NK-92 treated with Interleukin-12 subunit alpha and Interleukin-12 subunit beta, amount 100 ng/mL, for 24 hours (cell line): ENCODE results near the gene SLCO1B1.
"Not testable (repeated sequence)": the region's sequence is repeated elsewhere in the genome, so short reads cannot be mapped to it uniquely, and the experiment has no call there.

Experiments used
- DNase-seq: peaks from one replicate; lab custom pipeline; 2025; lab: John Stamatoyannopoulos, UW

The SLCO1B1 gene, protein sequence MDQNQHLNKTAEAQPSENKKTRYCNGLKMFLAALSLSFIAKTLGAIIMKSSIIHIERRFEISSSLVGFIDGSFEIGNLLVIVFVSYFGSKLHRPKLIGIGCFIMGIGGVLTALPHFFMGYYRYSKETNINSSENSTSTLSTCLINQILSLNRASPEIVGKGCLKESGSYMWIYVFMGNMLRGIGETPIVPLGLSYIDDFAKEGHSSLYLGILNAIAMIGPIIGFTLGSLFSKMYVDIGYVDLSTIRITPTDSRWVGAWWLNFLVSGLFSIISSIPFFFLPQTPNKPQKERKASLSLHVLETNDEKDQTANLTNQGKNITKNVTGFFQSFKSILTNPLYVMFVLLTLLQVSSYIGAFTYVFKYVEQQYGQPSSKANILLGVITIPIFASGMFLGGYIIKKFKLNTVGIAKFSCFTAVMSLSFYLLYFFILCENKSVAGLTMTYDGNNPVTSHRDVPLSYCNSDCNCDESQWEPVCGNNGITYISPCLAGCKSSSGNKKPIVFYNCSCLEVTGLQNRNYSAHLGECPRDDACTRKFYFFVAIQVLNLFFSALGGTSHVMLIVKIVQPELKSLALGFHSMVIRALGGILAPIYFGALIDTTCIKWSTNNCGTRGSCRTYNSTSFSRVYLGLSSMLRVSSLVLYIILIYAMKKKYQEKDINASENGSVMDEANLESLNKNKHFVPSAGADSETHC

DNA sequence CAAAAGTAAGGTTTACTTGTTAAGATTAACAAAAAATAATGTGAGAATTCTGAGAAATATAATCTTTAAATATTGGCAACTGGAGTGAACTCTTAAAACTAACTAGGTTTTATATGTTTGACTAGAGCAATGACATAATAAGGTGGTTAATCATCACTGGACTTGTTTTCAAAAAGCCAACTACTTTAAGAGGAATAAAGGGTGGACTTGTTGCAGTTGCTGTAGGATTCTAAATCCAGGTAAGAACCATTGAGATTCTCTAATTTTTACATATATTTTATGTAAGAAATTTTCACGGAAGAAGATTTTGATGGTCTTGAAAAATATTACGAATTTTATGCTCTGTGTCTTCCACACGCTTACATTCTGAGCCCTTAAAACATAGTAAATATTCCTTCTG is at the start of gene SLCO1B1:
TSS of gene SLCO1B1 (plus strand) at position 197 of the 400 bp plus-strand sequence. CDS start 10,381 bp downstream, outside the sequence.
- no peak for DNase-seq

DNA sequence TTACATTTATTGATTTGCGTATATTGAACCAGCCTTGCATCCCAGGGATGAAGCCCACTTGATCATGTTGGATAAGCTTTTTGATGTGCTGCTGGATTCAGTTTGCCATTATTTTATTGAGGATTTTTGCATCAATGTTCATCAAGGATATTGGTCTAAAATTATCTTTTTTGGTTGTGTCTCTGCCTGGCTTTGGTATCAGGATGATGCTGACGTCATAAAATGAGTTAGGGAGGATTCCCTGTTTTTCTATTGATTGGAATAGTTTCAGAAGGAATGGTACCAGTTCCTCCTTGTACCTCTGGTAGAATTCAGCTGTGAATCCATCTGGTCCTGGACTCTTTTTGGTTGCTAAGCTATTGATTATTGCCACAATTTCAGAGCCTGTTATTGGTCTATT is 46.2 kb upstream of the SLCO1B1 start:
- DNase-seq, result not testable (repeated sequence)

DNA sequence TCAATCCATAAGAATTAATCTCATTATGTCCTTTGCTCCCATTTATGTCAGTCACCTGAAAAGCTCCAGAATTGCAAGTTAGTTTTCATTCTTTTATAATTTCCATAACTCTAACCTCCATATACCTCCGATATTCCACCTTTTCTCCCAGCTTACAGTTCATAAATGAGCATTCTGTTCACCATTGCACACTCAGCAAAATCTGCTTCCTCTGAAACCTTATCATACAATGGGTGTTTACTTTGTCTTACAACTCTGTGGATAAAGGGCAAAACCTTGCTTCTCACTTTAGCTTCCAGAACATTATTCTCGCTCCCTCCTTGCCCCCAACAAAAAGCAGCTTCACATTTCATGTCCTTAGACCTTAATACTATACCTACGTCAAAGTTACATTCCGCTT is 19.3 kb upstream of the SLCO1B1 start:
- no peak for DNase-seq

DNA sequence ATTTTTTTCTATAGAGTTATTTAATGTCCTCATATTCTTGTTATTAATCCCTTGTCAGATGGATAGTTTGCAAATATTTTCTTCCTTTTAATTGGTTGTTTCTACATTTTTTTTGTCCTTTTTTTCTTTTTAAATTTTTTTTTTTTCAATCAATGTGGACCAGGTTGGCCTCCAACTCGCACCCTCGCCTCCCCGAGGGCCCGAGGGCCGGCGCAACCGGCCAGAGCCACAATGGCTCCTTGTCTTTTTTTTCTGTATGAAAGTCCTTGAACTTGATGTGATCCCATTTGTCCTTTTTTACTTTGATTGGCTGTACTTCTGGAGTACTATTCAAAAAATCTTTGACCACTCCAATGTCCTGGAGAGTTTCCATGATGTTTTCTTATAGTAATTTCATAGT is 17.7 kb upstream of the SLCO1B1 start:
- no peak for DNase-seq

DNA sequence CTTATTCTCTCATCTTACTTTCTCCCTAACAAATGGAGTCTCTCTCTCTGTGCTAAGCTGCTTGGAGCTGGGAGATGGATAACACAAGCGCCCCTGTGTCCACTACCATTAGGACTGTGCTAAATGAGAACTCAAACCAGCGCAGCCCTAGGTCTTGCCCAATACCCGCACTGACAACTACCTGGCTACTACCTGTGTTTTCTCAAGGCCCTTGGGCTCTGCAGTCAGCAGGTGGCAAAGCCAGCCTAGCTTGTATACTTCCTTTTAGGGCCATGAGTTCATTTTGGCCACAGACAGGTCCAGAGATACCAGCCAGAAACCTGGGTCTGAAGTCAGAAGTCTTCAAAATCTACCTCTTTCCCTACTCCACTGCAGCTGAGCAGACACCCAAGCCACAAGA is 13.0 kb upstream of the SLCO1B1 start:
- no peak for DNase-seq

DNA sequence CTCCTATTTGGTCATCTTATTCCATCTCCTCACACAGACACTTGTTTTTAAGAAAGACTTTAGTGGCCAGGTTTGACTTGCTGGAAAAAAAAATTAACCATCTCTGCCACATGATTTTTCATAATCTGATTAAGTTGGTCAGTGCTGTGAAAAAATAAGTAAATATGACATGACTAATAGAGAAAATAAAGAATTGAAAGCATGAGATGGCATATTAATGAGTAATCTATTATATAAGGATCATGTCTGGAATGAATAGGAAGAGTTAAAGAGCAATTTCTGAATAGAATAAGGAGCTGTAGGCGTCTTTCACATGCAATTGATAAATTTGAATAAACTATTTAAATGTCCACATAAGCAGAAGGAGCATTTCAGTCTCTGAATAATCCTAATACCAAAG is 12.2 kb upstream of the SLCO1B1 start:
- no peak for DNase-seq

DNA sequence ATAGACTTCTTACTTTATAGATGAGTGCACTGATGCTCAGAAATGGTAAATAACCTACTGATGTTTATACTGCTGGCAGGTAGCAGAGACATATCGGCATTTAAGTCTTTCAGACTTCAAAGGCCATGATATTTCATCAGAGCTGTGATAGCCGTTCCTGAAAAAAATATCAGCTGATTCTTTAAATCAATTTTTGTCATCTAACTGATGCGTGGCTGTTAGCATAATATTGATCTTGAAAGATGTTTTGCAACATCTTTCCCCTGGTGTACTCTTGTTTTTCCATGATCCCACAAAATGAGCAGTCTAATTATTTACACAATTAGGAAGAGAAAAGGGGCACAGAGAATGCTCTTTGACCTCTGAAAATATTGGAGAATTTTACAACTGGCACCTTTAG is 1.6 kb upstream of the SLCO1B1 start:
- DNase-seq, result no peak

DNA sequence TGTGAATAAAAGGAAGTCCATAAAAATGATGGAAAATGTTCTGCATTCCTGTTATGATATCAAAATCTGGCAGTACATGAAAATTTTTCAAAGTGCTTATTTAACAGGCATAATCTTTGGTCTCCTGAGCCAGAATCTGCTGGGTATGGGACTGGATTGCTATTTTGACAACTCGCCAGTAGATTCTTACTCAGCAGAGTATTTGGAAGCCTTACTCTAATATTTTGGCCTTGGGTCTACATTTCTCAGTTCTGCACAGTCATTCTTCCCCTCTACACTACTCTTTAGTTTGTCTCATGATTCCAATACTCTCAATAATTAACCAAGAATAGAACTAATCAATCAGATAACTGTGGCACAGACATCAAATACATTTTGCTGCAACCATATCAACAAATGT is 1.1 kb upstream of the SLCO1B1 start:
- no peak for DNase-seq

DNA sequence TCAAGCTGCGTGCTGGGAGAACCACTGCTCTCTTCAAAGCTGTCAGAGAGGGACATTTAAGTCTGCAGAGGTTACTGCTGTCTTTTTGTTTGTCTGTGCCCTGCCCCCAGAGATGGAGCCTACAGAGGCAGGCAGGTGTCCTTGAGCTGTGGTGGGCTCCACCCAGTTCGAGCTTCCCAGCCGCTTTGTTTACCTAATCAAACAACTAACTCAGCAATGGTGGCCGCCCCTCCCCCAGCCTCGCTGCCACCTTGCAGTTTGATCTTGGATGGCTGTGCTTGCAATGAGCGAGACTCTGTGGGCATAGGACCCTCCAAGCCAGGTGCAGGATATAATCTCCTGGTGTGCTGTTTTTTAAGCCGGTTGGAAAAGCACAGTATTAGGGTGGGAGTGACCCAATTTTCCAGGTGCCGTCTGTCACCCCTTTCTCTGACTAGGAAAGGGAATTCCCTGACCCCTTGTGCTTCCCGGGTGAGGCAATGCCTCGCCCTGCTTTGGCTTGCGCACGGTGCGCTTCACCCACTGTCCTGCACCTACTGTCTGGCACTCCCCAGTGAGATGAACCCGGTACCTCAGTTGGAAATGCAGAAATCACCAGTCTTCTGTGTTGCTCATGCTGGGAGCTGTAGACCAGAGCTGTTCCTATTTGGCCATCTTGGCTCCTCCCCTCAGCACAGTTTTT is 6.5 kb downstream of the SLCO1B1 start:
- not testable (repeated sequence) for DNase-seq

DNA sequence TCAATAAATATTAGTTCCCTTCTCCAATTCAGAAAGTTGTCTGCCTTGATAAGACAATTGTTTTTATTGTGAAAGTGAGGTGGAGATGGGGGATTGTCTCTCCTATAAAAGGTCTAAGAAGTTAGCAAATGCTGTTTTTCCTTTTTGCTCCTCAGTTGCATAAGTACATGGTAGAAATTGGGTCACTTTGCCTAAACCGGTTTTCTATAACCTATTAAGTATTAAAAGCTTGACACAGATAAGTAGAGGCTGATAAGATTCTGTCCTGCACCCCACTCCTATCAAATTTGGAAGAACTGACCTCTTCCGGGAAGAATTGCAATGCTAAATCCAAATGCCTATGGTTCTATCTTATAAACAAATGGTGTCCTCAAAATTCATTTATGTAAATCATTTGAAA is 7.0 kb downstream of the SLCO1B1 start:
- DNase-seq, result no peak

DNA sequence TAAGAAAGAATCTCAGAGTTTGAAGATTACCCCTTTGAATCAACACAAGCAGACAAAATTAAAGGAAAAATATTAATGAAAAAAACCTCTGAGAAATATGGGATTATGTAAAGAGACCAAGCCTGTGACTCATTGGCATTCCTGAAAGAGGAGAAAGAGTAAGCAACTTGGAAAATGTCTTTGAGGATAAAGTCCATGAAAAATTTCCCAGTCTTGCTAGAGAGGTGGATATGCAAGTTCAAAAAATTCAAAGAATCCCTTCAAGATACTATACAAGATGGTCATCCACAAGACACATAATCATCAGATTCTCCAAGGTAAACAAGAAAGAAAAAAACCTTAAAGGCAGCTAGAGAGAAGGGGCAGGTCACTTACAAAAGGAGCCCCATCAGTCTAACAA is 13.3 kb downstream of the SLCO1B1 start:
- DNase-seq, result no peak

DNA sequence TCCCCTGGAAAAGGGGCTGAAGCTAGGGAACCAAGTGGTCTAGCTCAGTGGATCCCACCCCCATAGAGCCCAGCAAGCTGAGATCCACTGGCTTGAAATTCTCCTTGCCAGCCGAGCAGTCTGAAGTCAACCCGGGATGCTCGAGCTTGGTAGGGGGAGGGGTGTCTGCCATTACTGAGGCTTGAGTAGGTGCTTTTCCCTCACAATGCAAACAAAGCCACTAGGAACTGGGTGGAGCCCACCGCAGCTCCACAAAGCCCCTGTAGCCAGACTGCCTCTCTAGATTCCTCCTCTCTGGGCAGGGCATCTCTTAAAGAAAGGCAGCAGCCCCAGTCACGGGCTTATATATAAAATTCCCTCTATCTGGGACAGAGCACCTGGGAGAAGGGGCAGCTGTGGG is 18.9 kb downstream of the SLCO1B1 start:
- DNase-seq, result not testable (repeated sequence)

DNA sequence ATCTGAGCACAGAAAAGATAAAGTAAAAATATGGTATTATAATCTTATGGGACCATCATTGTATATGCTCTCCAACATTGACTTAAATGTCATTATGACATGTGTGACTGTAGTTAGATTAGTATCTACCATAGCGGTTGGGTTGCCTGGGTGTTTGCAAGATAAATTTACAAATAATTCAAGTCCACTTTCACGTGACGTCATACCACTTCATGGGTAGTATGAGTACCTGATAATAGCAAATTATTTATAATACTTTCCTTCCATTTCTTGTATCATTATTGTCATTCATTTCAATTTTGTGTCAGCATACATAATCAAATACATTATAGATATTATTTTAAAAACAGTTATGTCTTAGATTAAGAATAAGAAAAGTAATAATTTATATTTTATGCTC is 20.2 kb downstream of the SLCO1B1 start:
- DNase-seq, result no peak

DNA sequence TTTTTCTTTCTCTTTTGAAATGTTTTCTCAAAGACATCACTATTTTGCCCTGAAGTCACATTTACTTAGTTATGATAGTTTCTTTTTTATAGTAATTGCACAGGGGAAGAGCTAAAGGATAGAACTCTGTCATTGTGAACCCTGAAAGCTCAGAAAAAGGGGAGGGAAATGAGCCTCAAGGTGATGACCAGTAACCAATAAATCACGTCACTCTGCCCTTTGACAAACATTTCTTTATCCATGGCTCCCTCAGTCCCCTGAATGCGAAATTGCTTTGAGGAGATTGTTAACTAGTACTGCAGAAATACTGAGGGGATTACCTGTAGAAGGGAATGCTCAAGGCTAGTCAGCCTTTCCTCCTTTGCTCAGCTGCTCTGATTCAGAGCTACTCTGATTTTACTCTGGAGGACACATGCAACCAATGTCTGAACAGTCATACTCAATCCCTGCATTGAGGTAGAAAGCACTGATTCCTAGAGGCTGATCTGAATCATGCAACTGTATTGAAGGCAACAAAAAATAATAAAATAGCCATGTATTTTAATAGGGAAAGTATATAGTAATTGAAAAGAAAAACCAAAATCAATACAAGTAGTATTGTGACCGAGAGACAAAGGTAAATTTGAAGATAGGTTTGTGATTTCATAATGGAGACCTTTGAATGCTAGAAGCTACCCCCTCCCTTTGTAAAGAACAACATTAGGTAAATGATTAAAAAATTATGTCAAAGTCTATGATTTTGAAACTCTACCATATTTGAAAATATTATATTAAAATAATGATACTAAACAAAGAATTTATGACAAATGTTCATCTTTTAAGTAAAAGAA is 24.7 kb downstream of the SLCO1B1 start:
- DNase-seq, result no peak

DNA sequence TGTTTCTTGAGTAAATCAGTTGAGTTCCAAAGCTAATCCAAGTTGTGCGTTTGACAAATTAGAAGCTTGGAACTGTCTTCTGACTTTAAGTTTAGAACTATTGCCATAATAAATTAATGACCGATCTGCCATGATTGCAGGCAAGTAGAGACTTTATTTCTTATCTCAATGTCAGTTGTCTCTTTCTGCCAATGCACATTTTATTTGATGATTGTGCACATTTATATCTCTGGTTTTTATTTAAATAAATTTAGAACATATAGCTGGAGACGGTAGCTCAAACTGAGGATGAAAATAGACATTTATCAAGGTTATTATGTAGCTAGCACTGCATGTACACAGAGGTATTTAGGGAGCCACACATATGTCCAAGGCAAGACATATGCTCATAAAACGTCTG is 34.1 kb downstream of the SLCO1B1 start:
- no peak for DNase-seq

DNA sequence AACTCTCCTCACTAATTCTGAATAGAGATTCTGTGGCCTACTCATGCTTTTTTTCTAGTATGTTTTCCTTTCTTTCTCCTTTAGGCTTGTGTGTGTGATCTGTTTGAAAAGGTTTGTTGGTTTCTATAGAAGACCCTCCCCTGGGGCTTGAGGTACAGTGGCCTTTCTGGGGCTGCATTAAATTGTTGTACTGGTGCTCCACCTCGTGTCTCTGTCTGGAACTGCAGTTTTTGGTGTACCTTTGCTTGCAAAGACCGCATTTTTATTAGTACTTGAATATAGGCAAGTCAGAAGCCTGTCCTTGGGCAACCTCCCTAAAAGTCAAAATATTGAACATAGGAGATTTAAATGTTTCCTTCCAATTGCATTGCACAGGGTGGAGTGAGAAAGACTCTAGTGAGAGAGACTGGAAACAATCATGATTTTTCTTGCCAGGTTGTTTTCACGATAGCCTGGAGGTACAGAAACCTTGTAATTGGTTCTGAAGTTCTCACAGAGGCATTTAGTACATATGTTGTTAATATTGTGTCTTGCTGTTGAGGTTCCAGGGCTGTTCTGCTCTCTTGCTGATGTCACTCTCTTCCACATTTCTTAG is 39.0 kb downstream of the SLCO1B1 start:
- DNase-seq, result no peak

DNA sequence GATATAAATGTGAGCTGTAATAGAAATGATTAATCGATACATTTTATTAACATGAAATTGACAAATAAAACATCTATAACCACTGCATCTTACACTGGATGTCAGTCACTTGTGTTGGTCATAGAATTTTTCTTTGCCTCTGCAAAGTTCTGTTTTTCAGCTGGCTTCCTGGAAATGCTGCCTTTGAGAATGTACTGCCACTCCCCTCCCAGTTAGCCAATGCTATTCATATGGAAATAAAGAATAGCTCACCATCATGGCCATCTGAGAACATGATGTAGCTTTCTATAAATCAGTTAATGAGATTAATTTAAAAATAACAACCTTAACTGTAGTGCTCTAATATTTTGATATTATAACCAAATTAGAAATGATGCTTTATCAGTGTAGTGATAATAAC is 41.1 kb downstream of the SLCO1B1 start:
- DNase-seq, result no peak

DNA sequence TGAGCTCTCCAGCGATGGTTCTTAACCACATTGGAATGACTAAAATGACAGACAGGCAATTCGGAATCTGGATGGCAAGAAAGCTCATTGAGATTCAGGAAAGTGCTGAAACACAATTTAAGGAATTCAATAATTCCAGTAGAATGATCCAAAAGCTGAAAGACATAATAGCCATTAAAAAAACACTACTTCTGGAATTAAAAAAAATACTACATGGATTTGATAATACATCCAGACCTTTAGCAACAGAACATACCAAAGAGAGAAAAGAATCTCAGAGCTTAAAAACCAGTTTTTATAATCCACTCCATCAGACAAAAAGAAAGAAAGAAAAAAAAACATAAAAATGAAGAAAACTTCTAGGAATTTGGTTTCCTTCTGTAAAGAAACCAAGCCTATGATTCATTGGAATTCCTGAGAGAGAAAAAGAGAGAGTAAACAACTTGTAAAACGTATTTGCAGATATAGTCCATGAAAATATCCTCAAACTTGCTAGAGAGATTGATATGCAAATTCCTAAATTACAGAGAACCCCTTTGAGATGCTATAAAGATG is 52.8 kb downstream of the SLCO1B1 start:
- DNase-seq, result no peak

DNA sequence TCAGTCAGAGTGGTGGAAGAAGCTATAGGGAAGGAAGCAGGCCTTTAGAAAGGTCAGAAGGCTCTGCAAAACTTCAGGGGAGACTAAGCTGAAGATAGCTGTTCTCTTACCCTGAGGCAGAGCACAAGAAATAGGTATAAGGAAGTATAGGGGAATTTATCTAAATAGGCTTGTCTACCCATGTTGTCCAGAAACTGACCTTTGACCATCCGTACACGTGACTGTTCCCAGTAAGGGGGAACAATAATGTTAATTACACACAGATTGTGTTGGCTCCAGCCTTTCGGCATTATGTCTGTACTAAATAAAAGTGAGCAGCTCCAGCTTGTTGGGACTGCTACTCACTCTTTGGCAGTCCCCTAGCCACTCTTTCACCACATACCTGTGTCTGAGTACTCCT is 59.0 kb downstream of the SLCO1B1 start:
- DNase-seq, result no peak

DNA sequence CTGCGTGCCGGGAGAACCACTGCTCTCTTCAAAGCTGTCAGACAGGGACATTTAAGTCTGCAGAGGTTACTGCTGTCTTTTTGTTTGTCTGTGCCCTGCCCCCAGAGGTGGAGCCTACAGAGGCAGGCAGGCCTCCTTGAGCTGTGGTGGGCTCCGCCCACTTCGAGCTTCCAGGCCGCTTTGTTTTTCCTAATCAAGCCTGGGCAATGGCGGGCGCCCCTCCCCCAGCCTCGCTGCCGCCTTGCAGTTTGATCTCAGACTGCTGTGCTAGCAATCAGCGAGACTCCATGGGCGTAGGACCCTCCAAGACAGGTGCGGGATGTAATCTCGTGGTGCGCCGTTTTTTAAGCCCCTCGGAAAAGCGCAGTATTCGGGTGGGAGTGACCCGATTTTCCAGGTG is 83.4 kb downstream of the SLCO1B1 start:
- not testable (repeated sequence) for DNase-seq

DNA sequence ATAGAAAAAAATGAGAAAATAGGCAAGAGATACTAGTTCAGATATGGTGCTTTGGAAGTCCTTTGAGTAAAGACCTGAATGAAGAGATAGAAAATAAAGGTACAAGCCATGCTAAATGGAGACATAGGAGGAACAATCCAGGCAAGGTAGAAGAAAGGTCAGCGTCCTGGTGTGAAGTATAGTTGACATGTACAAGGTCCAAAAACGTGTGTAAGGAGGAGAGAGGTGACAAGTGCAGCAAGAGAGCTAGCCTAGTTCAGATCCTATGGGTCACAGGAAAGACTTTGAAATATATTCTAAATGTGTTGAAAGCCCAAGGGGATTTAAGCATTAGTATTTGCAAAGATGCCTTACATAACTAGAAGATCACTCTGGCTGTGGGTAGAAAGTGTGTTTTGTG is 88.2 kb downstream of the SLCO1B1 start:
- DNase-seq, result no peak
